GM23248 (cell line): ENCODE data around the gene SUPT7L.
"Not testable (repeated sequence)": the region's sequence is repeated elsewhere in the genome, so short reads cannot be mapped to it uniquely, and the experiment has no call there.

Experiments
- EZH2 ChIP-seq: fragments of 200-600 bp; sonication (generic); IDR thresholded peaks from 2 replicates; pipeline ENCODE4 v1.6.1; 2018; ENCODE audit warnings: antibody characterized with exemption, mild to moderate bottlenecking; ENCODE audit not compliant: insufficient read depth, poor library complexity, severe bottlenecking
- EZH2phosphoT487 ChIP-seq: fragments of 200-600 bp; sonication (generic); IDR thresholded peaks from 2 replicates; pipeline ENCODE4 v1.6.1; 2018; ENCODE audit warnings: antibody characterized with exemption, moderate library complexity, mild to moderate bottlenecking, low read depth; ENCODE audit not compliant: insufficient read depth

- not testable (repeated sequence) for TF ChIP-seq EZH2, EZH2phosphoT487
Measured at GRCh38 chr2:27626323-27626722, 37.1 kb downstream of the SUPT7L start.
